ELR (cell line): Measurements from ENCODE around the gene CDKL5.
A peak's percentile ranks its signal among the peaks of the same experiment; 100 is the strongest.
"Not testable (repeated sequence)": the region's sequence is repeated elsewhere in the genome, so short reads cannot be mapped to it uniquely, and the experiment has no call there.

Experiments used
- DNase-seq: peaks from one replicate; pipeline ENCODE4 v3.0.0-alpha.2; 2015; ENCODE audit warnings: low read depth

CDKL5 gene

GRCh38 chrX:18575744-18576143 is 150.3 kb downstream of the CDKL5 start:
- DNase-seq, result no peak

GRCh38 chrX:18577400-18577799 is 152.0 kb downstream of the CDKL5 start:
- DNase-seq, result no peak

- no peak for DNase-seq
These were observed 153.1 kb downstream of the CDKL5 start for GRCh38 chrX:18578546-18578945.

- no peak for DNase-seq
These were observed 154.1 kb downstream of the CDKL5 start for GRCh38 chrX:18579495-18579894.

- no peak for DNase-seq
These were observed 157.6 kb downstream of the CDKL5 start for GRCh38 chrX:18582910-18583493.

GRCh38 chrX:18589292-18589691 is 163.9 kb downstream of the CDKL5 start:
- not testable (repeated sequence) for DNase-seq

GRCh38 chrX:18591834-18592233 is 166.4 kb downstream of the CDKL5 start:
- DNase-seq, result no peak

GRCh38 chrX:18594079-18594478 is 168.7 kb downstream of the CDKL5 start:
- no peak for DNase-seq

GRCh38 chrX:18596096-18596495 is 170.7 kb downstream of the CDKL5 start:
- no peak for DNase-seq

GRCh38 chrX:18598413-18598812 is 173.0 kb downstream of the CDKL5 start:
- DNase-seq, result no peak

- peak; percentile 20 for DNase-seq
These were observed 182.6 kb downstream of the CDKL5 start for GRCh38 chrX:18607966-18608365.

- DNase-seq, result no peak
These were observed 188.7 kb downstream of the CDKL5 start for GRCh38 chrX:18613930-18614639.

GRCh38 chrX:18616688-18617406 is 191.4 kb downstream of the CDKL5 start:
- DNase-seq, result no peak

GRCh38 chrX:18617407-18617750 is 192.0 kb downstream of the CDKL5 start:
- peak; percentile 71 for DNase-seq

GRCh38 chrX:18619288-18619687 is 193.9 kb downstream of the CDKL5 start:
- DNase-seq, result no peak

- no peak for DNase-seq
These were observed 194.9 kb downstream of the CDKL5 start for GRCh38 chrX:18620349-18620748.

GRCh38 chrX:18624599-18624998 is 199.2 kb downstream of the CDKL5 start:
- DNase-seq, result no peak

- no peak for DNase-seq
These were observed 205.5 kb downstream of the CDKL5 start for GRCh38 chrX:18630934-18631333.

- DNase-seq, result no peak
These were observed 213.0 kb downstream of the CDKL5 start for GRCh38 chrX:18638398-18638797.

- no peak for DNase-seq
These were observed 213.9 kb downstream of the CDKL5 start for GRCh38 chrX:18639280-18639679.

GRCh38 chrX:18640686-18641085 is 215.3 kb downstream of the CDKL5 start:
- no peak for DNase-seq

GRCh38 chrX:18643243-18643642 is 217.8 kb downstream of the CDKL5 start:
- DNase-seq, result no peak

- DNase-seq, result no peak
These were observed 218.4 kb downstream of the CDKL5 start for GRCh38 chrX:18643853-18644252.
